Cardiac fibroblast (primary cell): ENCODE data around the gene MYOZ2.

Experiments
- DNase-seq, 2 donors: peaks; one replicate each; pipeline versions ENCODE4 v3.0.0 to v3.0.0-alpha.2; 2010; ENCODE audit warnings: low read depth in 2 of 2
- H3K4me3 ChIP-seq, 2 donors: replicated peaks in 1 of 2; 1 replicate in 1 of 2; 2 replicates in 1 of 2; pipeline ENCODE4 v1.5.1; 2011; ENCODE audit warnings: low read depth in 2 of 2, low read length in 2 of 2, mild to moderate bottlenecking in 2 of 2, moderate library complexity in 1 of 2
- CTCF ChIP-seq: IDR thresholded peaks from one replicate; pipeline ENCODE4 v1.5.1; 2011; ENCODE audit warnings: low read depth, mild to moderate bottlenecking, low read length, inconsistent platforms

Gene MYOZ2

GRCh38 chr4:119184128-119184527 lies 48.5 kb downstream of the MYOZ2 start:
- no peak overlapping the region for H3K4me3 ChIP-seq
- no peak for TF ChIP-seq CTCF
- no peak for DNase-seq

GRCh38 chr4:119189638-119190037 lies 54.0 kb downstream of the MYOZ2 start:
- DNase-seq: peak; percentile 63 to 66
- TF ChIP-seq CTCF: no peak
- H3K4me3 ChIP-seq: no peak overlapping the region

GRCh38 chr4:119190354-119190753 lies 54.7 kb downstream of the MYOZ2 start:
- DNase-seq: no peak
- TF ChIP-seq CTCF: no peak
- no peak overlapping the region for H3K4me3 ChIP-seq

- H3K4me3 ChIP-seq: no peak overlapping the region
- TF ChIP-seq CTCF: no peak
- DNase-seq: no peak
Measured at GRCh38 chr4:119191505-119191904, 55.9 kb downstream of the MYOZ2 start.

GRCh38 chr4:119197772-119198212 lies 62.2 kb downstream of the MYOZ2 start:
- H3K4me3 ChIP-seq: no peak overlapping the region
- no peak for TF ChIP-seq CTCF
- DNase-seq: no peak

- DNase-seq: no peak
- no peak for TF ChIP-seq CTCF
- H3K4me3 ChIP-seq: no peak overlapping the region
Measured at GRCh38 chr4:119204916-119205315, 69.3 kb downstream of the MYOZ2 start.

GRCh38 chr4:119205690-119206089 lies 70.1 kb downstream of the MYOZ2 start:
- DNase-seq: no peak
- H3K4me3 ChIP-seq: no peak overlapping the region
- no peak for TF ChIP-seq CTCF
